Measurements from ENCODE around the gene MTOR. TPM values are rescaled to one million over a fixed set of nuclear protein-coding genes. Genes with fewer than 3 reads are reported as not detected.

MTOR gene
- total and polyA plus RNA-seq, 2 donors (not counting 3 experiments of a cell fraction or from before 2014, with no cell fraction given), result 33.5 to 50.4 TPM

GRCh38 chr1:11188858-11189451 lies 73.4 kb downstream of the MTOR start, which contains the start of gene ANGPTL7:
Gene ANGPTL7, plus strand, starts transcription at chr1:11189355. Its CDS starts 225 bp downstream, at chr1:11189580.
- no peak within 1 kb of the TSS for H3K27ac ChIP-seq (ENCODE audit: insufficient read depth, low read depth, low read length)
- BruUV-seq (replicated peaks), result no TSS peak
- FAIRE-seq (no peak), DNase-seq (ENCODE audit: low read depth, low spot score) (no peak)
- TF ChIP-seq POLR2AphosphoS5 (IDR thresholded peaks at IDR 0.05; ENCODE audit: insufficient read depth, low read depth, low read length) (no peak), POLR2A (IDR thresholded peaks at IDR 0.05; ENCODE audit: low read depth, low read length) (no peak), FOS (IDR thresholded peaks at IDR 0.05; ENCODE audit: borderline replicate concordance, insufficient read depth, low read length) (no peak), GATA2 (IDR thresholded peaks at IDR 0.05; ENCODE audit: insufficient read depth, insufficient read length, low read depth, low read length) (no peak), EZH2 (IDR thresholded peaks at IDR 0.05; ENCODE audit: borderline replicate concordance, low read depth, low read length, severe bottlenecking) (no peak), CTCF (IDR thresholded peaks at IDR 0.05; ENCODE audit: extremely low read depth in 1 of 2, insufficient read depth in 1 of 2, low read depth in 1 of 2, low read length in 2 of 2) (no peak), JUN (IDR thresholded peaks at IDR 0.05; ENCODE audit: borderline replicate concordance, insufficient read depth, insufficient read length, low read depth) (no peak), MYC (IDR thresholded peaks at IDR 0.05; ENCODE audit: low read depth, low read length) (no peak)
- TF ChIP-seq, protein P1, sequence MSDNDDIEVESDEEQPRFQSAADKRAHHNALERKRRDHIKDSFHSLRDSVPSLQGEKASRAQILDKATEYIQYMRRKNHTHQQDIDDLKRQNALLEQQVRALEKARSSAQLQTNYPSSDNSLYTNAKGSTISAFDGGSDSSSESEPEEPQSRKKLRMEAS (IDR thresholded peaks at IDR 0.05; ENCODE audit: insufficient read depth, insufficient read length), result no peak
- H3K4me2 ChIP-seq (ENCODE audit: insufficient read depth, low read length), result no peak within 1 kb of the TSS
- no peaks in the 10 kb centered on the region for H3K4me1 ChIP-seq (ENCODE audit: control insufficient read depth, extremely low read depth, insufficient read depth, low read length)
- H3K9me1 ChIP-seq (replicated peaks; ENCODE audit: control insufficient read depth, extremely low read depth, insufficient read depth, low read length), result no peaks in the 10 kb centered on the region
- no peaks in the 10 kb centered on the region for H3K27me3 ChIP-seq (ENCODE audit: control insufficient read depth in 2 of 2, insufficient read depth in 2 of 2, low read length in 2 of 2)
- H4K20me1 ChIP-seq (replicated peaks; ENCODE audit: control insufficient read depth, extremely low read depth, insufficient read depth, low read length), result no peaks in the 10 kb centered on the region
- ChIA-PET CTCF (interaction anchor here (1.1 to 1.5 kb wide), 3 partner anchors 43 to 456 kb away, joined by 3 to 4 read pairs (median 3); no protein-coding TSS in a partner anchor), POLR2A (no interaction called here)
- dilution Hi-C loops (cut with MboI; ENCODE audit: extremely low pct_ligation_motif_present, low sequenced_read_pairs) (no loop called here), intact Hi-C loops (cut with micrococcal nuclease) (no loop called here)
- H3K36me3 ChIP-seq (ENCODE audit: control insufficient read depth in 2 of 2, extremely low read depth in 1 of 2, insufficient read depth in 2 of 2, low read length in 2 of 2), result peaks cover 21 to 25% of the 10 kb centered on the region in 2 experiments
- no peak within 1 kb of the TSS for H3K4me3 ChIP-seq (replicated peaks in 1 of 3; ENCODE audit: insufficient read depth in 1 of 3, low read depth in 1 of 3, low read length in 3 of 3)
- no peak within 1 kb of the TSS for H2AFZ ChIP-seq (ENCODE audit: low read depth, low read length)
- no peaks in the 10 kb centered on the region for H3K9me3 ChIP-seq (replicated peaks; ENCODE audit: control insufficient read depth, insufficient read depth, low read length)
- H3K9ac ChIP-seq (replicated peaks; ENCODE audit: extremely low read depth, insufficient read depth, low read length), result no peak within 1 kb of the TSS
- H3K79me2 ChIP-seq (ENCODE audit: control insufficient read depth, insufficient read depth, low read length), result no peaks in the 10 kb centered on the region

Data from endothelial cell of umbilical vein (primary cell).